Measurements from ENCODE around the gene SPDYE1.
"Not testable (repeated sequence)": the region's sequence is repeated elsewhere in the genome, so short reads cannot be mapped to it uniquely, and the experiment has no call there.

Gene SPDYE1

DNA sequence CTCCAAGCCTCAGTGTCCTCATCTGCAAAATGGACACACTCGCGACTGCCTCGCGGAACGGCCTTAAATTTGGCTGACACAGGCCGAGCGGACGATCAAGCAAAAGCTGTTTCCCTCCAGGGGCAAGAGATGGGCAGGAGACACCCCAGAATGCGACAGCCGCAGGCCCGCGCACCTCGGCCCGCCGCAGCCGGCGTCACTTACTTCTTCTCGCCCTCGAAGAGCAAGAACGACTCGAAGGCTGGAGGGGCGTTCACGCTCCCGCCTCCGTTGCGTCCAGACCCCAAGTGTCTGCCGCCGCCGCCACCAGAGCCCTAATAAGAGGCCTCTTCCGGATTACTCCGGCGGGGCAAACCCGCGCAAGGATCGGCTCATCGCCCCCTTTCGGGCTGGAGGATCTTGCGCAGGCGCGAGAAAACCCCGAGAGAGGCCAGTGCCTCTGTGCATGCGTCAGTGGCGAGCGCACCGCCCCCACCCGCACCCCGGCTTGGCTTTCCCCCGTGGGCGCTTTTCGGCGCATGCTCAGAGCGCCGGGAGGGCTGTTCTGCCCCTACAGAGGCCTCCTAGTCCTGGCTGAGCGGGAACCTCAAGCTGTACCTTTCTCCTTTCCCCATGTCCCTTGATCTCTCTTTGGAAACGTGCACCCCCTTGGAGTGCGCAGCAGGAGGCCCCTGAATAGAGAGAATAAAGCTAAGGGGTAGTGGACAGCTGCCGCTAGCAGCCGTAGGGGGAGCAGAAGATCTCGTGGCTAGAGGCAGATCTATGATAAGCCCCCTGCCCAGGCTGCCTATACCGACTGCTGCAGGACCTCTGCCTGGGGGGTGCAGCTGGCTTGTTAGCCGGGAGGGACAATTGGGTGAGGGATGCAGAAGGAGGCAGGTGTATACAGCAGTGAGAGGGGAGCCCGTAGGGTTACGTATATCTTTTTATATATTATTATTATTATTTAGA is 21.4 kb downstream of the SPDYE1 start:
- DNase-seq (ENCODE audit: low read depth), result peak; percentile 95
- peak overlapping the region; percentile 65 for H3K4me3 ChIP-seq (ENCODE audit: low read length)
- TF ChIP-seq, protein P1, sequence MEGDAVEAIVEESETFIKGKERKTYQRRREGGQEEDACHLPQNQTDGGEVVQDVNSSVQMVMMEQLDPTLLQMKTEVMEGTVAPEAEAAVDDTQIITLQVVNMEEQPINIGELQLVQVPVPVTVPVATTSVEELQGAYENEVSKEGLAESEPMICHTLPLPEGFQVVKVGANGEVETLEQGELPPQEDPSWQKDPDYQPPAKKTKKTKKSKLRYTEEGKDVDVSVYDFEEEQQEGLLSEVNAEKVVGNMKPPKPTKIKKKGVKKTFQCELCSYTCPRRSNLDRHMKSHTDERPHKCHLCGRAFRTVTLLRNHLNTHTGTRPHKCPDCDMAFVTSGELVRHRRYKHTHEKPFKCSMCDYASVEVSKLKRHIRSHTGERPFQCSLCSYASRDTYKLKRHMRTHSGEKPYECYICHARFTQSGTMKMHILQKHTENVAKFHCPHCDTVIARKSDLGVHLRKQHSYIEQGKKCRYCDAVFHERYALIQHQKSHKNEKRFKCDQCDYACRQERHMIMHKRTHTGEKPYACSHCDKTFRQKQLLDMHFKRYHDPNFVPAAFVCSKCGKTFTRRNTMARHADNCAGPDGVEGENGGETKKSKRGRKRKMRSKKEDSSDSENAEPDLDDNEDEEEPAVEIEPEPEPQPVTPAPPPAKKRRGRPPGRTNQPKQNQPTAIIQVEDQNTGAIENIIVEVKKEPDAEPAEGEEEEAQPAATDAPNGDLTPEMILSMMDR (IDR thresholded peaks at IDR 0.05; ENCODE audit: insufficient read depth, low read depth, low read length, missing control alignments), result peak; percentile 57

DNA sequence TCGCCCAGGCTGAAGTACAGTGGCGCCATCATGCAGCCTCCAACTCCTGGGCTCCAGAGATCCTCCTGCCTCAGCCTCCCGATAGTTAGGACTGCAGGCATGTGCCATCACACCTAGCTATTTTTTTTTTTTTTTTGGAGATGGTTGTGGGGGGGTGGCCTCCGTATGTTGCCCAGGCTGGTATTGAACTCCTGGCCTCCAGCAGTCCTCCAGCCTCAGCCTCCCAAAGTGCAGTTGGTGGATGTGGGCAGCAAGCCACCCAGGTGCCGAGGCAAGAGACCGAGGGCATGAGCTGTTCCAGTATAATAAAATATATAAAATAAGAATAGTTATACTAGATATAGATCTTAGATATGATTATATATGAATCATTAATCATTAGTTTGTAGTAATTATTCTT is 22.1 kb downstream of the SPDYE1 start:
- DNase-seq (ENCODE audit: low read depth); H3K4me3 ChIP-seq (ENCODE audit: low read length): not testable (repeated sequence)

DNA sequence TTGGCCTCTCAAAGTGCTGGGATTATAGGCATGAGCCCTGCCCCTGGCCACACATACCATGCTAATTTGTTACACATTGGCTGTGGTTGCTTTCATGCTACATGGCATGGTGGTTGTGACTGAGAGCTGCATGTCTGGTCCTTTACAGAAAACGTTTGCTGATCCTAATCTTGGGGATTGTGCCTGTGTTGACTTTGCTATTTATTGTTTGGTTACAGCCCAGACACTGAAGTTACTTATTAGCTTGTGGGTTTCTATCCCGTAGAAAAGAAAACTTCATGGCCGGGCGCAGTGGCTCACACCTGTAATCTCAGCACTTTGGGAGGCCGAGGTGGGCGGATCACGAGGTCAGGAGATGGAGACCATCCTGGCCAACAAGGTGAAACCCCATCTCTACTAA is 24.4 kb downstream of the SPDYE1 start:
- H3K4me3 ChIP-seq (ENCODE audit: low read length); DNase-seq (ENCODE audit: low read depth): not testable (repeated sequence)

DNA sequence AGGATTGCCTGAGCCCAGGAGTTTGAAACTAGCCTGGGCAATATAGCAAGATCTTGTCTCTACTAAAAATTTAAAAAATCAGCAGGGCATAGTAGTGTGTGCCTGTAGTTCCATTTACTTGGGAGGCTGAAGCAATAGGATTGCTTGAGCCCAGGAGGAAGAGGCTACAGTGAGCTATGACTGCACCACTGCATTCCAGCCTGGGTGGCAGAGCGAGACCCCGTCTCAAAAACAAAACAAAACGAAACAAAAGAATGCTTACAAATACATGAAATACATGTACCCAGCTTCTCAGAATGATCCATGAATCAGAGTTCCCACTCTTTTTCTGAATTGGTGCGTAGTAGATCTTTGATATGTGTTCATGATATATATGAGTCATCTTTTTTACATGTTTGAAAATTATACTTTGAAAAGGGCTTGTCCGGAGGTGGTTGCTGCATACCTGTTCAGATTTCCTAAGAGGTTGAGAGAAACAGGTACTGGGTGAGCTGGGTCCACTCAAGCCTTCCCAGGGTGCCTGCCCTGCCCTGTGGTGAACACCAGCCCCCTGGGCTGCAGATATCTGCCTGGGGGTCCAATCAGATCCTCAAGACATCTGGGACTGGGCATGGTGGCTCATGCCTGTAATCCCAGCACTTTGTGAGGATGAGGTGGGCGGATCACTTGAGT is 25.2 kb downstream of the SPDYE1 start:
- H3K4me3 ChIP-seq (ENCODE audit: low read length), result not testable (repeated sequence)
- DNase-seq (ENCODE audit: low read depth), result peak; percentile 54

DNA sequence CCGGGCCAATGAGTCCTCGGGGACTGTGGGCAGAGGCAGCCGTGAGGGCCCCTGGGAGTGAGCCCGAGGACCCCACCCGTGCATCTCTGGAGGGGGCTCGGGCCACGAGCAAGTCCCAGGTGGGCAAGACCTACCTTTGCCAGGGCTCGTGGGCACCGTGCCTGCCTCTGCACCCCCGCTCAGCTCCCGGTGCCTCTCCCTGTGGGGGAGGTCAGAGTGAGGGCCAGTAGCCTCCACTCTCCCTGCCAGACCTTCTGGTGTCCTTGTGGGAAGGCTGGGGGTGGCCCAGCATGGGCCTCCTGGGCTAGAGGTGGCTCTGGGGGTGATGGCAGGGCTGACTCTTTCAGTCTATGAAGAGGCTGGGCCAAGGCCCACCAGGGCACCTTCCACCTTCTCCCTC is 31.7 kb downstream of the SPDYE1 start:
- not testable (repeated sequence) for DNase-seq (ENCODE audit: low read depth)

DNA sequence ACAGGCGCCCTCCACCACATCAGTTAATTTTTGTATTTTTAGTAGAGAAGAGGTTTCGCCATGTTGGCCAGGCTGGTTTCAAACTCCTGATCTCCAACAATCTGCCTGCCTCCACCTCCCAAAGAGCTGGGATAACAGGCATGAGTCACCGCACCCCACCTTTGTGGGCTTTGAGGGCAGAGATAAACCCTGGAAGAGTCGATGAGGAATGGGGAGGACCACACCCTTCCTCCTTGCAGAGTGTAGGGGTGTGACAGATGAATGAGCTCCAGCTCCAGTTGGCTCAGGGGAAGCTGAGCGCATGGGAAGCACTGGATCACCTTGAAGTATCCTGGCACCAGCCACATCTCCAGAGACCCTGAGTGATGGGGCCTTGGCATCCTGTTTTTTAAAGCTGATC is 32.3 kb downstream of the SPDYE1 start:
- not testable (repeated sequence) for DNase-seq (ENCODE audit: low read depth); H3K4me3 ChIP-seq (ENCODE audit: low read length)

More for the DNA sequence above, 31.7 kb downstream of the SPDYE1 start:
- not testable (repeated sequence) for H3K4me3 ChIP-seq (ENCODE audit: low read length)

DNA sequence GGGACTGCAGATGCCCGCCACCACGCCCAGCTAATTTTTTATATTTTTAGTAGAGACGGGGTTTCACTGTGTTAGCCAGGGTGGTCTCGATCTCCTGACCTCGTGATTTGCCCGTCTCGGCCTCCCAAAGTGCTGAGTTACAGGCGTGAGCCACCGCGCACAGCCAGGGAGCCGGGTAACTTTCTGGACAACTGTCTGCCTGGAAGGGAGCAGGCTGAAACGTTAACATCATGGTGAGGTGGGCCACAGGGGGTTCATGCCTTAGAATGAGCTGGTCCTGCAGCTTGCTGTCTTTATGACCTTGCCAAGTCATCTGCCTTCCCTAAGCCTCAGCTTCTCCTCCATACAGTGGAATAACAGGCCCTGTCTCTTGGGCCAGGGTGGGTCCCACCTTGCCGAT is 33.6 kb downstream of the SPDYE1 start:
- not testable (repeated sequence) for DNase-seq (ENCODE audit: low read depth); H3K4me3 ChIP-seq (ENCODE audit: low read length)

DNA sequence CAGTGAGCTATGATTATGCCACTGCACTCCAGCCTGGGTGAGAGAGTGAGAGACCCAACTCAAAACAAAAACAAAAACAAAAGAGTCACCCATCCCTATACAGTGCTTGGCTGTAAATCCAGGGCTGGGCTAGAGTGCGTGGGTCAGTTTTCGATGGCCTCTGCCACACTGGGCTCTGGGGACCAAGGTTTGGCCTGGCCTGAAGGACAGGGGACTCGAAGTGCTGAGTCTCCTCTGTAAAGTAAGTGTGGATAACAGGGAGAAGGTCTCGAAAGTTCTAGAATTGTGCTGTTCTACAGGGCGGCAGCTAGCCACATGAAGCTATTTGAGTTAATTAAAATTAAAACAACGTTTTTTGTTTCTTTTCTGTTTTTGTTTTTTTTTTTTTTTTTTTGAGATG is 34.3 kb downstream of the SPDYE1 start:
- DNase-seq (ENCODE audit: low read depth); H3K4me3 ChIP-seq (ENCODE audit: low read length): not testable (repeated sequence)

DNA sequence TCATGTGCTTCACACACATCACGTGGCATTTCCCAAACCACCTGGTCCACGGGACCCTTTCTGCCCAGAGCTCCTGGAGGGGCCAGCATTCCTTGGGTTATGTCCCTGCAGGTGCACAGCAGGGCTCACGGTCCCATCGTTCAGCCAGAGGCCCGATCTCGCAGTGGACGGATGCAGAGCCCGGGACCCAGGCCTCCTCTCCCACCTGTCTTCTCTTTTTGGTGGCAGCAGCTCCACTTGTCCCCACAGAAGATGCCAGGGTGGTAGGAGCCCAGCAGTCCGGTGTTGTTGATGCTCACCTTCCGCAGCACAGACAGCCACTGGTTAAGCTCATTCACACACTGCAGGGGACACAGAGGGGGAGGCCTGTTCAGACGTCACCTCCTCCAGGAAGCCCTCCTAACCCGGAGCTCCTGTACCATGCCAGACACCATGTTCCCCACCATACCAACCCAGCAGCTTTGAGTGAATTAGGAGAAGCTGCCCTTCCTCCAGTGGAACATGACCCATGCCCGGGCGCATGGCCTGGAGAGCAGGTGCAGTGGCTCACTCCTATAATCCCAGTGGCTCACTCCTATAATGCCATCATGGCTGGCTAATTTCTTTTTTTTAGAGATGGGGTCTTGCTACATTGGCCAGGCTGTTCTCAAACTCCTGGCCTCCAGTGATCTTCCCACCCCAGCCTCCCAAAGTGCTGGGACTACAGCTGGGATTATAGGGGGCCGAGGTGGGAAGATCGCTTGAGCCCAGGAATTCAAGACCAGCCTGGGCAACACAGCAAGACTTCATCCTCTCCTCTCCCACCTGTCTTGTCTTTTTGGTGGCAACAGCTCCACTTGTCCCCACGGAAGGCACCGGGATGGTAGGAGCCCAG is 36.5 kb downstream of the SPDYE1 start:
- not testable (repeated sequence) for H3K4me3 ChIP-seq (ENCODE audit: low read length); DNase-seq (ENCODE audit: low read depth)

DNA sequence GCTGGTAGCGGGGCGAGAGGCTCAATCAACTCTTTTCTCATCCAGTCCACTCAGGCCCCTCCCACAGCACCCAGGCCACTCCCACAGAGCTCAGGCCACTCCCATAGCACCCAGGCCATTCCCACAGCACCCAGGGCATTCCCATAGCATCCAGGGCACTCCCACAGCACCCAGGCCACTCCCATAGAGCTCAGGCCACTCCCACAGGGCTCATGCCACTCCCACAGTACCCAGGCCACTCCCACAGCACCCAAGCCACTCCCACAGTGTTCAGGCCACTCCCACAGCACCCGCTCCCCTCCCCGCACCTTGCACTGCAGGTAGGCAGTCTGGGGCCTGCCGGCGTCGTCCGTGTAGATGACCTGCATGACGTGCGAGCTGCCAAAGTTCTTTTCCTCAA is 38.7 kb downstream of the SPDYE1 start:
- peak; percentile 72 for DNase-seq (ENCODE audit: low read depth)
- H3K4me3 ChIP-seq (ENCODE audit: low read length), result not testable (repeated sequence)

DNA sequence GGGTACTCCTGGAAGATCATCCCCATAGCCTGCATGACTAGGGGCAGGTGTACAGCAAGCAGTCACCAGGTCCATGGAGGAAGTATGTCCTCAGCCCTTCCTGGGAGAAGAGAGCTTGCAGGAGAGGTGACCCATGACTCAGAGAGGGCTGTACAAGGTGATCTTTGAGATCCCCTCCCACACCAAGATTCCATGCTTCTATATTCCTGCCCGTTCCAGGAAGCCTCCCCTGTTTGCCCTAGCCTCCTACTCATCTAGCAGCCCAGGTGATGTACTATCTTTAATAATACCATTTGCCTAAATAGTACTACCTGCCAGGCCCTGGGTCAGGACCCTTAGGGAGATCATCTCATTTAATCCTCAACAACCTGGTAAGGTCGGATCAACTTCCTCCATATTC is 40.3 kb downstream of the SPDYE1 start:
- not testable (repeated sequence) for H3K4me3 ChIP-seq (ENCODE audit: low read length); DNase-seq (ENCODE audit: low read depth)

DNA sequence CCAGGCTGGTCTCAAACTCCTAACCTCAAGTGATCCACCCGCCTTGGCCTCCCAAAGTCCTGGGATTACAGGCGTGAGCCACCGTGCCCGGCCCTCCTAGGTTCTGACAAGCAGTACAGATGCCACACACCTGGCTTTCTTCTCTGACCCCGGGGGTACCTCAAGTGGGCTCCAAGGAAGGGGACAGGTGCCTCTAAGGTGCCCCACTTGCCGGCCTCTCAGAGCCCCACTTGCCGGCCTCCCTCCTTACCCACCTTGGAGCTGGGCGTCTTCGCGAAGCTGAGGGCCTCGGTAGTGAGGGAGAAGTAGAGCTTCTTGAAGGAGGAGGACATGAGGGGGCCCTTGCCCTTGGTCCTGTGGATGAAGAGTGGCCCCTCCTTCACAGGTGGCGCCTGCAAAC is 40.9 kb downstream of the SPDYE1 start:
- H3K4me3 ChIP-seq (ENCODE audit: low read length); DNase-seq (ENCODE audit: low read depth): not testable (repeated sequence)

DNA sequence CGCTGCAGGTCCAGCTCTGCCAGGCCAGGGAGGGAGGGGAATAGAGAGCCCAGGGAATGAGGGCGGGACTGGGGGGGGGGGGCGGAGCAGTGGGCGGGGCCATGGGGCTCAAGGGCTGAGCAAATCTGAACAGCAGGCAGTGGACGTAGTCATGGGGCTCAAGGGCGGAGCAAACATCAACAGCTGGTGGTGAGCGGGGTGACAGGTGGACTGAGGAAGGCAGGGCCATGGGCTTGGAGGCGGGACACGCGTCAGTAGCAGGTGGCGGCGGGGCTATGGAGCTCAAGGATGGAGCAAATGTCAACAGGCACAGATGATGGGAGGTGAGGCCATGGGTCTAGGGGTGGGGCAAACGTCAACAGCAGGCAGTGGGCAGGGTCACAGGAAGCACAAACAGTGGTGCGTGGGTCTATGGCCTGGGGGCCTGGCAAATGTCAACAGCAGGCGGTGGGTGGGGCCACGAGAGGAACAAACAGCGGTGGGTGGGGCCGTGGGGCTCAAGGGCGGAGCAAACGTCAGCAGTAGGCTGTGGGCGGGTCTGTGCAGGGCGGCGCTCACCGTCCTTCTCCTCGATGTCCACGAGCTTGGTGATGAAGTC is 41.4 kb downstream of the SPDYE1 start:
- peak; percentile 72 for DNase-seq (ENCODE audit: low read depth)
- peak overlapping the region; percentile 23 for H3K4me3 ChIP-seq (ENCODE audit: low read length)

DNA sequence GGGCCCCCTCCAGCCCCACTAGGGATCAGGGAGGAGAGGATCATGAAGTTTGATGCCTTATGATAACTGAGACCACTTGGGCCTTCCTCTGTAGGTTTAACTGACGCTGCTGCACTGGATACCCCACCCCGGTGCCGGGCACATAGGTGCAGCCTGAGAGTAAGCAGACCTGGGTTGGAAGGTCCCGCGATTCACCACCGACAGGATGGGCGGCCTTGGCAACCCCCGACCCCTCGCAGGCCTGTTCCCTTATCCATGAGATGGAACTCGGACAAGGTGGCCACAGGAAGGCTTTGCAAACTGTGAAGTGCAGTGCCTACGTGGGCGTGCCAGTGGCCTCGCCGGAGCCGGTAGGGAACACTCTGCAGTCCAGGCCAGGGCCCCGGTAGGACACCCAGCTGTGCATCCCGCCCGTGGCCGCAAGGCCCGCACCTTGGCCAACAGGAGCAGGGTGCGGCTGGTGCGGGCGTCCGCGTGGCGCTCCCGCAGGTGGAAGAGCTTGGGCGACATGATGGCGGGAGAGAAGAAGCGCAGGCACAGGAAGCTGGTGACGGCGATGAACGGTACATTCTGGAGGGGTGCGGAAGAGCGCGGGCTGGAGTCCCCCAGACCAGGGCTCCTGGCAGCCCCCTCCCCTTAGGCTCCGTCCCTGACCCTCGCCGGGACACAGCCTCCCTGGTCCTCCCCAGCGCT is 42.2 kb downstream of the SPDYE1 start:
- DNase-seq (ENCODE audit: low read depth); H3K4me3 ChIP-seq (ENCODE audit: low read length): not testable (repeated sequence)

DNA sequence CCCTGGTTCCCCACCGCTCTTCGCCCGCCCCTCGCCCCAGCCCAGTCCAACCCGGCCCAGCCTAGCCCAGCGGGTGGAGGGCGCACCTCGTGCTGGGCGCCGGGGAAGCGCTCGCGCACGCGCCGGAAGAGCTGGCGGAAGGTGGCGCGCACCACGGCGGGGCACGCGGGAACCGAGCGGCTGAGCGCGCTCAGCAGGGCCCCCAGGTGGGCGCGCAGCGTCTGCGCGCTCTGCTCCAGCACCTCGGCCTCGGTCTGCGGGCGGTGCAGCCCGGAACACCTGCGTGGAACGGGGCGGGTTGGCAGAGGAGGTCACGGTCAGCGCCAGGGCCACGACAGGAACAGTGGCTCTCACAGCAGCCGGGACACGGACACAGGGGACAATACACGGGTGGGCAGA is 42.8 kb downstream of the SPDYE1 start:
- DNase-seq (ENCODE audit: low read depth), result peak; percentile 23
- peak overlapping the region; percentile 21 for H3K4me3 ChIP-seq (ENCODE audit: low read length)
